K562 (cell line): ENCODE measurements around the gene IRF2. TPM values are rescaled to one million over a fixed set of nuclear protein-coding genes. Genes with fewer than 3 reads are reported as not detected.

Experiments used
- FOXA3 ChIP-seq, 2 experiments: fragments of 450-650 bp in 1 of 2; sonication (generic) in 1 of 2; formaldehyde crosslinking; IDR thresholded peaks in 1 of 2; conservative IDR thresholded peaks in 1 of 2; 2 replicates each; pipeline versions ENCODE4 v1.4.0 to v1.8.0; 2020 to 2022; ENCODE audit warnings: mild to moderate bottlenecking in 2 of 2, missing genetic modification reagents in 1 of 2
- MGA ChIP-seq: fragments of 450-650 bp; IDR thresholded peaks from 2 replicates; pipeline ENCODE4 v1.6.1; 2016; ENCODE audit warnings: mild to moderate bottlenecking, moderate library complexity
- NCOA6 ChIP-seq: fragments of 450-650 bp; IDR thresholded peaks from 2 replicates; pipeline ENCODE4 v1.6.1; 2017; ENCODE audit warnings: mild to moderate bottlenecking
- RBM25 ChIP-seq: fragments of 200-400 bp; formaldehyde crosslinking; IDR thresholded peaks from 2 replicates; pipeline ENCODE4 v1.6.1; 2018; ENCODE audit warnings: low read length, low read depth, moderate library complexity; ENCODE audit not compliant: severe bottlenecking
- RBM39 ChIP-seq: fragments of 200-400 bp; formaldehyde crosslinking; optimal IDR thresholded peaks from 2 replicates; pipeline ENCODE3; 2018; ENCODE audit warnings: low read depth, low read length
- SLC30A9 ChIP-seq: fragments of 250-450 bp; sonication (Bioruptor Pico); IDR thresholded peaks from 2 replicates; pipeline ENCODE4 v1.8.0; 2022; ENCODE audit warnings: mild to moderate bottlenecking, moderate library complexity
- ZNF431 ChIP-seq: sonication (generic); formaldehyde crosslinking; IDR thresholded peaks from 2 replicates; pipeline ENCODE4 v1.8.0; 2022; ENCODE audit warnings: mild to moderate bottlenecking, missing genetic modification reagents
- polyA plus RNA-seq, 8 experiments: library from polyadenylated mRNA; depleted of rRNA in 4 of 8; stranded (reverse) in 5 of 8; unstranded in 3 of 8; fragments of >200 nt; fragmentation: Nextera tagmentation in 2 of 8; fragmentation: Illumina TruSeq in 1 of 8; extraction: Ambion mirVana in 2 of 8; extraction: Trizol in 1 of 8; gene quantifications; 2 replicates each; pipeline versions ENCODE4 v1.2.1 to v1.2.3, GENCODE V29; 2011 to 2014; ENCODE audit warnings: inconsistent platforms in 1 of 8, missing spikeins in 1 of 8
- total RNA-seq, 7 experiments: library from RNA; depleted of rRNA in 6 of 7; stranded (reverse); fragments of >200 nt in 6 of 7; fragmentation: Illumina TruSeq in 2 of 7; extraction: Trizol in 2 of 7; gene quantifications; 2 replicates each; pipeline versions ENCODE4 v1.2.1 to v1.2.3, GENCODE V29; 2011 to 2021; ENCODE audit warnings: low replicate concordance in 1 of 7

Gene IRF2
- total and polyA plus RNA-seq, 9 of the 15 experiments (the other 6 are each of a cell fraction or from before 2014, with no cell fraction given) = 7.1 to 17.1 (median 11.3) TPM

DNA sequence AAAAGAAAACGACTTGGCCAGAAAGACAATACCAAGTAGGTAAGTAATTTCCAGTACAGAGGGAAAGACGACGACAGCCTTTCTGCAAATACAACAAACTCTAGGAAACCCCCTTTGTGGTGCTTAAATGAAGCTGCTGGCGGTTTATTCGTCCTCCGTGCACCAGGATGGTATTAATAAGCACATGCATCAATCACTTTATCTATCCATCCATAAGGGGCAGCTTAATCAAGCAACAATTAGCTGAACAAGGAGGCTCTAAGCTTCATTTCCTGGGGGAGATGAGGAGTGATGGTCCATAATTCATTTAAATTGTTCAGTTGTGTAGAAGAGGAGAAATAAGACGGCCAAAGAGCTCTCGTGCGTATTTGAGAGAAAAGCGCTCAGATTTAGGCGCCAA is 26.2 kb downstream of the IRF2 start (continued):
- TF ChIP-seq MGA = no peak
- no peak for TF ChIP-seq RBM39
- TF ChIP-seq RBM25 = no peak
- TF ChIP-seq NCOA6 = no peak
- TF ChIP-seq ZNF431 (CRISPR knock-in tag) = no peak
- no peak for TF ChIP-seq FOXA3 (CRISPR knock-in tag; conservative IDR thresholded peaks at IDR 0.05 in 1 of 2, IDR thresholded peaks at IDR 0.05 in 1 of 2)
- no peak for TF ChIP-seq SLC30A9 (CRISPR knock-in tag)
